Measurements from ENCODE around the gene PTPRT.

PTPRT gene

DNA sequence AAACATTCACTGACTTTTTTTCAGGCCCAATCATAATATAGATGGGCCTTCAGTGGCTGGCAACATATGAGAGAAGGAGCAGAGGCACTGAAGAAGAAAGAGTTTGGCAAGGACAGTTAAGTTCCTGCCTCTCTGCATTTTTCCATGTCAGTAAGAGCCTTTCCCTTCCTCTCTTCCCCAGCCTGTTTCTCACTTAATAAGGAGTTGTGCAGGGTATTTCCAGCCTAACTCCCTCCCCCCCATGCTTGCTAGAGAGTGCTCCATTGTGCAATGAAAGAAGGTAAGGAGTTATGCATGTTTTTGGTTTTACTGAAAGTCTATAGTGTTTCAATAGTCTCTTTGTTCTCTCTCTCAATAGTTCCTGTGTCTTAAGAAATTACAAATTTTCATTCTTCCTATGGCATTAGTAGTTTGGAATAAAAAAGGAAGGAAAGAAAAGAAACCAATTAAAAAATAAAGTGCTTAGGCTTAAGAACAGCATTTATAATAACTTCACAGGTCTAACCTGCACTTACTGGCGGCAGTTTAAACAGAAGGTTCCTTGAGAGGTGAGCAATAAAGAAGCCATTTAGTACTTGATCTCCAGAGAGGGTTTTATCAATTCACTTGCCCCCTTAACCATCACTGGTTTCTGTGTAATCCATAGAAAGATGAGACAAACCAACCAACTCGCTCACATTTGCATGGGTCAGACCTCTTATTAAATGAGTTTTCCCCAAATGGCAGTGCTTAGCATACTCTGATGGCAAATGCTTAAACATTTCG, 251.1 kb downstream of the PTPRT start:
- Histone ChIP-seq H3K36me3 (no peaks in the 10 kb centered on the region), H3K9me3 (no peaks in the 10 kb centered on the region), H3K4me3 (ENCODE audit: low read depth, low read length) (no peak overlapping the region), H3K4me1 (no peaks in the 10 kb centered on the region), H3K27me3 (no peaks in the 10 kb centered on the region)
- TF ChIP-seq, protein P1, sequence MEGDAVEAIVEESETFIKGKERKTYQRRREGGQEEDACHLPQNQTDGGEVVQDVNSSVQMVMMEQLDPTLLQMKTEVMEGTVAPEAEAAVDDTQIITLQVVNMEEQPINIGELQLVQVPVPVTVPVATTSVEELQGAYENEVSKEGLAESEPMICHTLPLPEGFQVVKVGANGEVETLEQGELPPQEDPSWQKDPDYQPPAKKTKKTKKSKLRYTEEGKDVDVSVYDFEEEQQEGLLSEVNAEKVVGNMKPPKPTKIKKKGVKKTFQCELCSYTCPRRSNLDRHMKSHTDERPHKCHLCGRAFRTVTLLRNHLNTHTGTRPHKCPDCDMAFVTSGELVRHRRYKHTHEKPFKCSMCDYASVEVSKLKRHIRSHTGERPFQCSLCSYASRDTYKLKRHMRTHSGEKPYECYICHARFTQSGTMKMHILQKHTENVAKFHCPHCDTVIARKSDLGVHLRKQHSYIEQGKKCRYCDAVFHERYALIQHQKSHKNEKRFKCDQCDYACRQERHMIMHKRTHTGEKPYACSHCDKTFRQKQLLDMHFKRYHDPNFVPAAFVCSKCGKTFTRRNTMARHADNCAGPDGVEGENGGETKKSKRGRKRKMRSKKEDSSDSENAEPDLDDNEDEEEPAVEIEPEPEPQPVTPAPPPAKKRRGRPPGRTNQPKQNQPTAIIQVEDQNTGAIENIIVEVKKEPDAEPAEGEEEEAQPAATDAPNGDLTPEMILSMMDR (IDR thresholded peaks at IDR 0.05; ENCODE audit: low read depth, low read length), result no peak
- no peak for DNase-seq

DNA sequence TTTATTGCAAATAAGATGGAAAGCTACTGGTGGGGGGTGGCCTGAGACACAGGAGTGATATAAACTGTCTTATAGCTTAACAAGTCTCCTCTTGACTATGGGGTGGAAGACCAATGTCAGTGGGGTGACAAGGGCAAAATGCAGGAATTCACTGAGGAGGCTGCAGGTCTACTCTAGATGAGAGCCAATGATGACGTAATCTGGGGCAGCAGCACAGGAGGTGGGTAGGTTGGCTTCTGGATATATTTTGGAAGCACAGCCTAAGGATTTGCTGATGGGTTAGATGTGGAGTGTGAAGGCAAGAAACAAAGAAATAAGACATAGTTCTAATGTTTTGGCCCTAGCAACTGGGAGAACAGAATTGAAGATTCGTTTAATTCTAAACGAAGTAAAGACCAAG, 253.2 kb downstream of the PTPRT start:
- no peak overlapping the region for H3K4me3 ChIP-seq (ENCODE audit: low read depth, low read length)
- no peaks in the 10 kb centered on the region for H3K9me3 ChIP-seq
- H3K4me1 ChIP-seq, result no peaks in the 10 kb centered on the region
- no peaks in the 10 kb centered on the region for H3K27me3 ChIP-seq
- no peaks in the 10 kb centered on the region for H3K36me3 ChIP-seq
- TF ChIP-seq, protein P1 (IDR thresholded peaks at IDR 0.05; ENCODE audit: low read depth, low read length), result no peak
- DNase-seq, result no peak

DNA sequence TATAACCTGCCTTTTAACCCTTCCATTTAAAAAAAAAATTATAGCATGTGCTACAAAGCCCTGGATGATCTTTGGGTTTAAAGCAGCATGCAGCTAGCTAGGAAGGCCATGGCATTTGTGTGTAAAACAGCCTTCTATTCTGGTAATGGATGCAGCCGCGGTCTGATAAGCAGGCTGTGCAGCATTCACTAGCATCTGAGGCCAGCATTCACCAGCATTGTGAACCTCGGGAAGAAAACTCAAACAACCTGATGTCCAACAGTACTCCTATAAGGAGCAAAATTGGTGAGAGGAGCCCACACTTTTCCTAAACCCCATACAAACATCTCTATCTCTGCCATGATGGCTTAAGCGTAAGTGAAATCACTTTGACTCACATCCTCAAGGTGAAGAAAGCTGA, 265.5 kb downstream of the PTPRT start:
- Histone ChIP-seq H3K4me3 (ENCODE audit: low read depth, low read length) (no peak overlapping the region), H3K36me3 (no peaks in the 10 kb centered on the region), H3K9me3 (no peaks in the 10 kb centered on the region), H3K27me3 (no peaks in the 10 kb centered on the region), H3K4me1 (no peaks in the 10 kb centered on the region)
- TF ChIP-seq, protein P1 (IDR thresholded peaks at IDR 0.05; ENCODE audit: low read depth, low read length), result no peak
- no peak for DNase-seq

DNA sequence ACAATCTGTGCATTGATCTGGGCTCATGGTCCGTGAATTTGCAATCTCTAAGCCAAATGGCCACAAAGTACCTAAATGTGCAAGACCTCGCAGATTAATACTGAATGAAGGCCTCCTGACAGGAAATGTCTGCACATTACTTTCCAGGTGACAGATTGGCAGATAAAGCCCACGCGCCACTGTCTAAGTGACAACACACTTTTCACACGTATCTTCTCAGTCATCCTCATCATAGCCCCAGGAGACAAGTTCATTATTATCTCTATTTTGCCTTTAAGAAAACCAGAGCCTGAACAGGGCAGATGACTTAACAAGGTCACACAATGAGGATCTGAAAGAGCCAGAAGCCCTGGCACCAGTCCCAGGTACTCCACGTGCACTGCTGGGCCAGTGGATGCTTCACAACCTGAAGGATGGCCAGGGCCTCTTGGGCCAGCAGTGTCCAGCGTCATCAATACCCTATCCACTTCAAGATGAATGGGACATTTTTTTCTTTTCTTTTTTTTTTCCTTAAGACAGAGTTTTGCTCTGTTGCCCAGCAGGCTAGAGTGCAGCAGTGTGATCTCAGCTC, 266.3 kb downstream of the PTPRT start:
- DNase-seq, result no peak
- no peaks in the 10 kb centered on the region for H3K36me3 ChIP-seq
- no peaks in the 10 kb centered on the region for H3K4me1 ChIP-seq
- H3K4me3 ChIP-seq (ENCODE audit: low read depth, low read length), result no peak overlapping the region
- TF ChIP-seq, protein P1 (IDR thresholded peaks at IDR 0.05; ENCODE audit: low read depth, low read length), result no peak
- no peaks in the 10 kb centered on the region for H3K9me3 ChIP-seq
- H3K27me3 ChIP-seq, result no peaks in the 10 kb centered on the region

DNA sequence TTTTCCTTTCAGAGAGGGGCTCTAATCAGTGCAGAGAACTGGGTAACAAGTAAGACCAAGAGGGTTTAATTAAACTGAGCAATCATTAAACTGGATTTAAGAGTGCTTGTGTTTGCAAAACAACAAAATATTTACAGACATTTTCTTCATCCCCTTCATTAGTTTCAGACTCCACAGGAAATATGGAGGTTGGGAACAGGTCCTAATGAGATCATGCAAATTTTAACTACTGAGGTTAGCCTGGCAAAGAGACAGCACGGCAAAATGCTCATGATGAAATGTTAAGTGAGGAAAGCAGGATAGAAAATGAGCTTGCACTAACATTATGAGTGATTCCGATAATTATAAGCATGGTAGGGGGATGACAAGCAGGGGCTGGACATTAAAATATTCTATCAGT, 268.9 kb downstream of the PTPRT start:
- H3K4me3 ChIP-seq (ENCODE audit: low read depth, low read length), result no peak overlapping the region
- no peaks in the 10 kb centered on the region for H3K4me1 ChIP-seq
- DNase-seq, result no peak
- TF ChIP-seq, protein P1 (IDR thresholded peaks at IDR 0.05; ENCODE audit: low read depth, low read length), result no peak
- H3K9me3 ChIP-seq, result no peaks in the 10 kb centered on the region
- no peaks in the 10 kb centered on the region for H3K36me3 ChIP-seq
- H3K27me3 ChIP-seq, result no peaks in the 10 kb centered on the region

DNA sequence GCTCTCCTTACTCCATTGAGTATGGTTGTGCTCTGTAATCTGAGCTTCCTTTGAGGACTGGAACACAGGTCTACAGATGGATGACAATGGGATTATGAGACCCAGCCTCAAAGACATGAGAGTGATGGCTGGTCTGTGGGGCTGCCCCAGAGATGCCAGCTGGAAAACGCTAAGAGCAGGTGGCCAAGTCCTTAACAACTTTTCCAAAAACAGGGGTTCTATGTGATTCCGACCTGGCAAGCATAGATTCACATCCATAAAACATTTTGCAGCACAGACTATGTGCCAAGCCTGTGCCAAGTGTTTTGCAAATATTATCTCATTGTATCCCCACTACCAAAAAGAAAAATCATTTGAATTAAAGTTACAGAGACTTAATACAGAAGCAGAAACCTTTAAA, 270.4 kb downstream of the PTPRT start:
- Histone ChIP-seq H3K27me3 (no peaks in the 10 kb centered on the region), H3K4me3 (ENCODE audit: low read depth, low read length) (no peak overlapping the region), H3K9me3 (no peaks in the 10 kb centered on the region), H3K36me3 (no peaks in the 10 kb centered on the region), H3K4me1 (no peaks in the 10 kb centered on the region)
- no peak for DNase-seq
- TF ChIP-seq, protein P1 (IDR thresholded peaks at IDR 0.05; ENCODE audit: low read depth, low read length), result no peak
